ENCODE results near the gene PLEKHG1.

GRCh38 chr6:150598401-150598800 is 1.3 kb upstream of the PLEKHG1 start:
- no peak for TF ChIP-seq CTCF (IDR thresholded peaks at IDR 0.05)
- TF ChIP-seq NFE2L2 (conservative IDR thresholded peaks at IDR 0.05; ENCODE audit: low read length), result no peak
- no peak for TF ChIP-seq CHD4 (IDR thresholded peaks at IDR 0.05; ENCODE audit: borderline replicate concordance)
- TF ChIP-seq EP300 (IDR thresholded peaks at IDR 0.05), result no peak
- no peak for TF ChIP-seq POLR2A (IDR thresholded peaks at IDR 0.05; ENCODE audit: low read length)
